ENCODE results near the gene CLDN1.

Gene CLDN1

GRCh38 chr3:190357468-190357867 is 35.2 kb upstream of the CLDN1 start:
- H3K36me3 ChIP-seq (ENCODE audit: control insufficient read depth, insufficient read depth, low read length): no peaks in the 10 kb centered on the region
- H3K4me1 ChIP-seq (ENCODE audit: control insufficient read depth, insufficient read depth, low read length, poor library complexity, severe bottlenecking): no peaks in the 10 kb centered on the region
- H3K27ac ChIP-seq (ENCODE audit: insufficient read depth, low read length, poor library complexity, severe bottlenecking): no peak overlapping the region
- no peak overlapping the region for H3K4me3 ChIP-seq (ENCODE audit: insufficient read depth, low read depth, low read length, poor library complexity, severe bottlenecking)
- H3K9me3 ChIP-seq (ENCODE audit: control insufficient read depth, low read length): no peaks in the 10 kb centered on the region
- no peaks in the 10 kb centered on the region for H3K27me3 ChIP-seq (replicated peaks; ENCODE audit: control insufficient read depth, insufficient read depth, low read length, poor library complexity, severe bottlenecking)
- no peak for DNase-seq

- Histone ChIP-seq H3K36me3 (ENCODE audit: control insufficient read depth, insufficient read depth, low read length) (no peaks in the 10 kb centered on the region), H3K4me1 (ENCODE audit: control insufficient read depth, insufficient read depth, low read length, poor library complexity, severe bottlenecking) (no peaks in the 10 kb centered on the region), H3K4me3 (ENCODE audit: insufficient read depth, low read depth, low read length, poor library complexity, severe bottlenecking) (no peak overlapping the region), H3K27me3 (replicated peaks; ENCODE audit: control insufficient read depth, insufficient read depth, low read length, poor library complexity, severe bottlenecking) (no peaks in the 10 kb centered on the region), H3K9me3 (ENCODE audit: control insufficient read depth, low read length) (no peaks in the 10 kb centered on the region), H3K27ac (ENCODE audit: insufficient read depth, low read length, poor library complexity, severe bottlenecking) (no peak overlapping the region)
- no peak for DNase-seq
These were observed 34.0 kb upstream of the CLDN1 start for GRCh38 chr3:190356246-190356645.

GRCh38 chr3:190352861-190353457 is 30.7 kb upstream of the CLDN1 start:
- H3K27ac ChIP-seq (ENCODE audit: insufficient read depth, low read length, poor library complexity, severe bottlenecking): no peak overlapping the region
- DNase-seq: no peak
- H3K4me1 ChIP-seq (ENCODE audit: control insufficient read depth, insufficient read depth, low read length, poor library complexity, severe bottlenecking): no peaks in the 10 kb centered on the region
- H3K9me3 ChIP-seq (ENCODE audit: control insufficient read depth, low read length): no peaks in the 10 kb centered on the region
- no peaks in the 10 kb centered on the region for H3K36me3 ChIP-seq (ENCODE audit: control insufficient read depth, insufficient read depth, low read length)
- H3K27me3 ChIP-seq (replicated peaks; ENCODE audit: control insufficient read depth, insufficient read depth, low read length, poor library complexity, severe bottlenecking): no peaks in the 10 kb centered on the region
- no peak overlapping the region for H3K4me3 ChIP-seq (ENCODE audit: insufficient read depth, low read depth, low read length, poor library complexity, severe bottlenecking)

GRCh38 chr3:190346541-190346940 is 24.3 kb upstream of the CLDN1 start:
- Histone ChIP-seq H3K4me1 (ENCODE audit: control insufficient read depth, insufficient read depth, low read length, poor library complexity, severe bottlenecking) (no peaks in the 10 kb centered on the region), H3K27ac (ENCODE audit: insufficient read depth, low read length, poor library complexity, severe bottlenecking) (no peak overlapping the region), H3K4me3 (ENCODE audit: insufficient read depth, low read depth, low read length, poor library complexity, severe bottlenecking) (no peak overlapping the region), H3K9me3 (ENCODE audit: control insufficient read depth, low read length) (no peaks in the 10 kb centered on the region), H3K27me3 (replicated peaks; ENCODE audit: control insufficient read depth, insufficient read depth, low read length, poor library complexity, severe bottlenecking) (no peaks in the 10 kb centered on the region), H3K36me3 (ENCODE audit: control insufficient read depth, insufficient read depth, low read length) (no peaks in the 10 kb centered on the region)
- no peak for DNase-seq

GRCh38 chr3:190345878-190346277 is 23.6 kb upstream of the CLDN1 start:
- Histone ChIP-seq H3K36me3 (ENCODE audit: control insufficient read depth, insufficient read depth, low read length) (no peaks in the 10 kb centered on the region), H3K4me3 (ENCODE audit: insufficient read depth, low read depth, low read length, poor library complexity, severe bottlenecking) (no peak overlapping the region), H3K9me3 (ENCODE audit: control insufficient read depth, low read length) (no peaks in the 10 kb centered on the region), H3K27me3 (replicated peaks; ENCODE audit: control insufficient read depth, insufficient read depth, low read length, poor library complexity, severe bottlenecking) (no peaks in the 10 kb centered on the region), H3K4me1 (ENCODE audit: control insufficient read depth, insufficient read depth, low read length, poor library complexity, severe bottlenecking) (no peaks in the 10 kb centered on the region), H3K27ac (ENCODE audit: insufficient read depth, low read length, poor library complexity, severe bottlenecking) (no peak overlapping the region)
- DNase-seq: no peak

GRCh38 chr3:190345027-190345821 is 23.0 kb upstream of the CLDN1 start:
- Histone ChIP-seq H3K4me3 (ENCODE audit: insufficient read depth, low read depth, low read length, poor library complexity, severe bottlenecking) (no peak overlapping the region), H3K27me3 (replicated peaks; ENCODE audit: control insufficient read depth, insufficient read depth, low read length, poor library complexity, severe bottlenecking) (no peaks in the 10 kb centered on the region), H3K4me1 (ENCODE audit: control insufficient read depth, insufficient read depth, low read length, poor library complexity, severe bottlenecking) (no peaks in the 10 kb centered on the region), H3K9me3 (ENCODE audit: control insufficient read depth, low read length) (no peaks in the 10 kb centered on the region), H3K36me3 (ENCODE audit: control insufficient read depth, insufficient read depth, low read length) (no peaks in the 10 kb centered on the region), H3K27ac (ENCODE audit: insufficient read depth, low read length, poor library complexity, severe bottlenecking) (no peak overlapping the region)
- DNase-seq: no peak

- Histone ChIP-seq H3K36me3 (ENCODE audit: control insufficient read depth, insufficient read depth, low read length) (no peaks in the 10 kb centered on the region), H3K4me3 (ENCODE audit: insufficient read depth, low read depth, low read length, poor library complexity, severe bottlenecking) (no peak overlapping the region), H3K27ac (ENCODE audit: insufficient read depth, low read length, poor library complexity, severe bottlenecking) (no peak overlapping the region), H3K27me3 (replicated peaks; ENCODE audit: control insufficient read depth, insufficient read depth, low read length, poor library complexity, severe bottlenecking) (no peaks in the 10 kb centered on the region), H3K9me3 (ENCODE audit: control insufficient read depth, low read length) (no peaks in the 10 kb centered on the region), H3K4me1 (ENCODE audit: control insufficient read depth, insufficient read depth, low read length, poor library complexity, severe bottlenecking) (no peaks in the 10 kb centered on the region)
- DNase-seq: no peak
These were observed 17.8 kb upstream of the CLDN1 start for GRCh38 chr3:190340071-190340470.

- H3K27ac ChIP-seq (ENCODE audit: insufficient read depth, low read length, poor library complexity, severe bottlenecking): no peak overlapping the region
- no peak for DNase-seq
- H3K4me3 ChIP-seq (ENCODE audit: insufficient read depth, low read depth, low read length, poor library complexity, severe bottlenecking): no peak overlapping the region
These were observed 16.9 kb upstream of the CLDN1 start for GRCh38 chr3:190339130-190339529.

GRCh38 chr3:190338717-190339116 is 16.5 kb upstream of the CLDN1 start:
- DNase-seq: no peak
- no peak overlapping the region for H3K4me3 ChIP-seq (ENCODE audit: insufficient read depth, low read depth, low read length, poor library complexity, severe bottlenecking)
- no peaks in the 10 kb centered on the region for H3K27me3 ChIP-seq (replicated peaks; ENCODE audit: control insufficient read depth, insufficient read depth, low read length, poor library complexity, severe bottlenecking)
- no peaks in the 10 kb centered on the region for H3K4me1 ChIP-seq (ENCODE audit: control insufficient read depth, insufficient read depth, low read length, poor library complexity, severe bottlenecking)
- H3K27ac ChIP-seq (ENCODE audit: insufficient read depth, low read length, poor library complexity, severe bottlenecking): no peak overlapping the region
- no peaks in the 10 kb centered on the region for H3K36me3 ChIP-seq (ENCODE audit: control insufficient read depth, insufficient read depth, low read length)
- no peaks in the 10 kb centered on the region for H3K9me3 ChIP-seq (ENCODE audit: control insufficient read depth, low read length)

More at GRCh38 chr3:190339130-190339529, 16.9 kb upstream of the CLDN1 start:
- Histone ChIP-seq H3K36me3 (ENCODE audit: control insufficient read depth, insufficient read depth, low read length) (no peaks in the 10 kb centered on the region), H3K4me1 (ENCODE audit: control insufficient read depth, insufficient read depth, low read length, poor library complexity, severe bottlenecking) (no peaks in the 10 kb centered on the region), H3K27me3 (replicated peaks; ENCODE audit: control insufficient read depth, insufficient read depth, low read length, poor library complexity, severe bottlenecking) (no peaks in the 10 kb centered on the region), H3K9me3 (ENCODE audit: control insufficient read depth, low read length) (no peaks in the 10 kb centered on the region)

- Histone ChIP-seq H3K9me3 (ENCODE audit: control insufficient read depth, low read length) (no peaks in the 10 kb centered on the region), H3K4me3 (ENCODE audit: insufficient read depth, low read depth, low read length, poor library complexity, severe bottlenecking) (no peak overlapping the region), H3K27ac (ENCODE audit: insufficient read depth, low read length, poor library complexity, severe bottlenecking) (no peak overlapping the region), H3K4me1 (ENCODE audit: control insufficient read depth, insufficient read depth, low read length, poor library complexity, severe bottlenecking) (no peaks in the 10 kb centered on the region), H3K27me3 (replicated peaks; ENCODE audit: control insufficient read depth, insufficient read depth, low read length, poor library complexity, severe bottlenecking) (no peaks in the 10 kb centered on the region), H3K36me3 (ENCODE audit: control insufficient read depth, insufficient read depth, low read length) (no peaks in the 10 kb centered on the region)
- no peak for DNase-seq
These were observed 15.1 kb upstream of the CLDN1 start for GRCh38 chr3:190337301-190337700.
